Astrocyte (in vitro differentiated cells and primary cell): ENCODE results near the gene NAALADL1.

Experiments used
- EZH2 ChIP-seq: IDR thresholded peaks from 2 replicates; pipeline ENCODE4 v1.6.1; 2012; ENCODE audit warnings: mild to moderate bottlenecking, low read length, inconsistent platforms; ENCODE audit not compliant: insufficient read depth
- TF ChIP-seq, protein P1 (sequence below): IDR thresholded peaks from 2 replicates; pipeline ENCODE4 v1.5.1; 2011; ENCODE audit warnings: low read depth, mild to moderate bottlenecking, inconsistent platforms, low read length, moderate library complexity; ENCODE audit not compliant: insufficient read depth

DNA sequence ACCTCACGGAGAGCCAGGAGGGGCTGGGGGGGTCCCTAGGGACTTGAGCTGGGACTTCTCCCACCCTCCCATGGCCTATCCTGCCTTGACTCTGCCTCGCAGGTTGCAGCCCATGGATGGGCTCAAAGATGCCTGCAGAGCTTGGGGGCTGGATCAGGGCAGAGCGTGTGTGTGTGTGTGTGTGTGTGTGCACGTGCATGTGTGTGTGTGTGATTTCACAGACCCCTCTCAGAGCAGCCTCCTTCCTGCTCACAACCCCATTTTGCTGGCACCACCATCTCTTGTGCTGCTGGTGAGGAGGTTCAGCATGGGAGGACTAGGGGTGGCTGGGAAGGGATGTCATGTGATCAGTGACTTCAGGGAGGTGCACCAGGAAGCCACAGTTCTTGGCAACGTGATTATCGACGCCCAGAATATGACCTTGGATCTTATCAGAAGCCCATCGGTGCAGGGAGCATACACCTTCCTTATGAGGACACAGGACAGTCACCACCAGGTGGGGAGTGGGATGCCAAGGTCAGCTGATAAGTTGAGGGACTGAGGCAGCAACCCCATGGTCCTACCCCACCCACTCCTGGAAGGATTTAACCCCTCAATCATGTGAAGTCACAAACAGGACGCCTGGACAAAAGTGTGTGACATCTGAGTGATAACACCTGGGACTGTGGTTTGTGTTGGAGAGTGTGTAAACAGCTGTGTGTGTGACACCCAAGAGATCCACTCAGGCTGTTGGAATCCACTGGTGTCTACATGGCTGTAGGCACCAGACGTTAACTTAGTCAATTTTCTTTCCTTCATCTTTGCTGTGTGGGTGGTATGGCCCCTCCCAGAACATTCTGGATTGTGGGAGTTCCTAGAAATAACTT is 1.8 kb upstream of the NAALADL1 start:
- TF ChIP-seq, protein P1, sequence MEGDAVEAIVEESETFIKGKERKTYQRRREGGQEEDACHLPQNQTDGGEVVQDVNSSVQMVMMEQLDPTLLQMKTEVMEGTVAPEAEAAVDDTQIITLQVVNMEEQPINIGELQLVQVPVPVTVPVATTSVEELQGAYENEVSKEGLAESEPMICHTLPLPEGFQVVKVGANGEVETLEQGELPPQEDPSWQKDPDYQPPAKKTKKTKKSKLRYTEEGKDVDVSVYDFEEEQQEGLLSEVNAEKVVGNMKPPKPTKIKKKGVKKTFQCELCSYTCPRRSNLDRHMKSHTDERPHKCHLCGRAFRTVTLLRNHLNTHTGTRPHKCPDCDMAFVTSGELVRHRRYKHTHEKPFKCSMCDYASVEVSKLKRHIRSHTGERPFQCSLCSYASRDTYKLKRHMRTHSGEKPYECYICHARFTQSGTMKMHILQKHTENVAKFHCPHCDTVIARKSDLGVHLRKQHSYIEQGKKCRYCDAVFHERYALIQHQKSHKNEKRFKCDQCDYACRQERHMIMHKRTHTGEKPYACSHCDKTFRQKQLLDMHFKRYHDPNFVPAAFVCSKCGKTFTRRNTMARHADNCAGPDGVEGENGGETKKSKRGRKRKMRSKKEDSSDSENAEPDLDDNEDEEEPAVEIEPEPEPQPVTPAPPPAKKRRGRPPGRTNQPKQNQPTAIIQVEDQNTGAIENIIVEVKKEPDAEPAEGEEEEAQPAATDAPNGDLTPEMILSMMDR, result no peak
- no peak for TF ChIP-seq EZH2
